Measurements from ENCODE around the gene COL9A1.

COL9A1 gene

DNA sequence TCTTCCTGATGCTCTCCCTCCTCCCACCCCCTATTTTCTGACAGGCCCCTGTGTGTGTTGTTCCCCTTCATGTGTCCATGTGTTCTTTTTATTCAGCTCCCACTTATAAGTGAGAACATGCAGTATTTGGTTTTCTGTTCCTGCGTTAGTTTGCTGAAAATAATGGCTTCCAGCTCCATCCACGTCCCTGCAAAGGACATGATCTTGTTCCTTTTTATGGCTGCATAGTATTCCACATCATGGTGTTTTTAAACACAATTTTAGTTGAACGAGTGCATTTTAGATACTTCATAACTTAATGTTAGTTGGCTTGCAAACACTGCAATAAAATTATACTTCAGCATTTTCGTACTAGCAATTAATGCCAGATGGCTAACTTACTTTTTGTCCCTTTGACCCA lies 28.5 kb downstream of the COL9A1 start:
- Histone ChIP-seq H3K9me2 (replicated peaks; ENCODE audit: control insufficient read depth, low read length) (no peaks in the 10 kb centered on the region), H3K4me2 (ENCODE audit: low read length) (no peak overlapping the region), H3K27ac (ENCODE audit: low read depth, low read length) (no peak overlapping the region), H3K36me3 (ENCODE audit: control insufficient read depth, low read length) (no peaks in the 10 kb centered on the region), H3K27me3 (ENCODE audit: control insufficient read depth, low read length) (peaks cover 6% of the 10 kb centered on the region; the same call in 1 of the 2 replicates), H4K20me1 (ENCODE audit: control insufficient read depth, insufficient read depth, low read depth, low read length) (no peaks in the 10 kb centered on the region), H3K79me2 (ENCODE audit: control insufficient read depth, low read length) (no peaks in the 10 kb centered on the region), H3K9me3 (ENCODE audit: control insufficient read depth, insufficient read depth, low read length) (no peaks in the 10 kb centered on the region), H3F3A (ENCODE audit: control insufficient read depth, insufficient read depth) (no peaks in the 10 kb centered on the region), H3K4me1 (ENCODE audit: control insufficient read depth, low read length) (no peaks in the 10 kb centered on the region), H3K4me3 (ENCODE audit: low read length) (no peak overlapping the region)
- TF ChIP-seq EZH2phosphoT487 (IDR thresholded peaks at IDR 0.05; ENCODE audit: borderline replicate concordance, low read length) = no peak
- TF ChIP-seq, protein P1, sequence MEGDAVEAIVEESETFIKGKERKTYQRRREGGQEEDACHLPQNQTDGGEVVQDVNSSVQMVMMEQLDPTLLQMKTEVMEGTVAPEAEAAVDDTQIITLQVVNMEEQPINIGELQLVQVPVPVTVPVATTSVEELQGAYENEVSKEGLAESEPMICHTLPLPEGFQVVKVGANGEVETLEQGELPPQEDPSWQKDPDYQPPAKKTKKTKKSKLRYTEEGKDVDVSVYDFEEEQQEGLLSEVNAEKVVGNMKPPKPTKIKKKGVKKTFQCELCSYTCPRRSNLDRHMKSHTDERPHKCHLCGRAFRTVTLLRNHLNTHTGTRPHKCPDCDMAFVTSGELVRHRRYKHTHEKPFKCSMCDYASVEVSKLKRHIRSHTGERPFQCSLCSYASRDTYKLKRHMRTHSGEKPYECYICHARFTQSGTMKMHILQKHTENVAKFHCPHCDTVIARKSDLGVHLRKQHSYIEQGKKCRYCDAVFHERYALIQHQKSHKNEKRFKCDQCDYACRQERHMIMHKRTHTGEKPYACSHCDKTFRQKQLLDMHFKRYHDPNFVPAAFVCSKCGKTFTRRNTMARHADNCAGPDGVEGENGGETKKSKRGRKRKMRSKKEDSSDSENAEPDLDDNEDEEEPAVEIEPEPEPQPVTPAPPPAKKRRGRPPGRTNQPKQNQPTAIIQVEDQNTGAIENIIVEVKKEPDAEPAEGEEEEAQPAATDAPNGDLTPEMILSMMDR (IDR thresholded peaks at IDR 0.05; ENCODE audit: low read depth, low read length, poor library complexity, severe bottlenecking) = no peak

DNA sequence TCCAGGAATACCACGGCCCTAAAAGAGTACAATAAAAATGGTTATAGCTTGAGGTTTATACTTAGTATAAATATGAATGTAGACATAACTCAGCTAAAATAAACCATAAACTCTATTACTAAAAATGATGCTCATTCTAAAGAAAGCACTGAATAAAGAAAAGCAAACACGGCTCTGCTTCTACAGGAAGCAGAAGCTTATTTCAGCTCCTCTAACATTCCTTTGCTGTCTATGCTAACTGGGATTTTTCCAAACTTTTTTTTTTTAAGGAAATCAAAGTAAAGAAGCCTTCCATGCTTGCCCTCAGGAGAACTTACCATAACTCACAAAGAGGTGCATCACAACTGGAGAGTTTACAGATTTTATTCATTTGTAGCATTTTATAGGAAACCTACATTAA lies 30.8 kb downstream of the COL9A1 start:
- H3K4me2 ChIP-seq (ENCODE audit: low read length) = no peak overlapping the region
- H3K4me3 ChIP-seq (ENCODE audit: low read length) = no peak overlapping the region
- H4K20me1 ChIP-seq (ENCODE audit: control insufficient read depth, insufficient read depth, low read depth, low read length) = no peaks in the 10 kb centered on the region
- no peaks in the 10 kb centered on the region for H3F3A ChIP-seq (ENCODE audit: control insufficient read depth, insufficient read depth)
- no peaks in the 10 kb centered on the region for H3K79me2 ChIP-seq (ENCODE audit: control insufficient read depth, low read length)
- H3K27me3 ChIP-seq (ENCODE audit: control insufficient read depth, low read length) = peaks cover 6% of the 10 kb centered on the region; the same call in 1 of the 2 replicates
- H3K36me3 ChIP-seq (ENCODE audit: control insufficient read depth, low read length) = no peaks in the 10 kb centered on the region
- no peak overlapping the region for H3K27ac ChIP-seq (ENCODE audit: low read depth, low read length)
- no peaks in the 10 kb centered on the region for H3K9me3 ChIP-seq (ENCODE audit: control insufficient read depth, insufficient read depth, low read length)
- TF ChIP-seq, protein P1 (IDR thresholded peaks at IDR 0.05; ENCODE audit: low read depth, low read length, poor library complexity, severe bottlenecking) = no peak
- TF ChIP-seq EZH2phosphoT487 (IDR thresholded peaks at IDR 0.05; ENCODE audit: borderline replicate concordance, low read length) = no peak
- no peaks in the 10 kb centered on the region for H3K9me2 ChIP-seq (replicated peaks; ENCODE audit: control insufficient read depth, low read length)
- H3K4me1 ChIP-seq (ENCODE audit: control insufficient read depth, low read length) = no peaks in the 10 kb centered on the region

DNA sequence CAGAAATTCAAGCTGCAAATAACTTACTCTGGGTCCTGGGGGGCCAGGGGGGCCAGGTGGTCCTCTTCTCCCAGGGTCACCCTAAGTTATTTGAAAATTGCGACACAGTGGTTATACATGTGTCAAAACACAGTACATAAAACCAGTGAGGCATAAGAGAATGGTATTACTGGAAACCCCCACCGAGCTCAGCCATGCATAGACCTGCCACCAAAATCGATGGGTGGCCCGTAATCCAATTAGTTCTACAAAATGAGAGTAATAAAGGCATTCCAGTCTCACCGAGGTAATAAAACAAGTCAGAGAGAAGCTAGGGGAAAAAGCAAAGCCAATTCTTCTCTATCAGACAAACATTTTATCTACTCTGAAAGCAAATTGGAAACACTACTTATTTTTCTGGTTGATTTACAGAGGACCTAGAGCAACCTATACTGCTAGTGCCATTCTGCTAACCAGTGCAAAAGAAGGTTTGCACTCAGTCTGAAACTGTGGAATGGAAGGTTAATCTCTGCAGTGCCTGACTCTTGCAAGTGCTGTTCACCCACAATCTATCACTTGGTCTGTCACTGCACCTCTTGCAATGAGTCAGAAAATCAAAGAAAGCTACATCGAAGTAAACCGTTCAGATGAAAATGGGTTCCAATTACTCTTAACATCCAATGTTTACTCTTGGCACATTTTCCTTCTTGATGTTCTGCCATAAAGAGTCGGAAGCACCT lies 32.4 kb downstream of the COL9A1 start:
- Histone ChIP-seq H3K27me3 (ENCODE audit: control insufficient read depth, low read length) (peaks cover 6% of the 10 kb centered on the region; the same call in 1 of the 2 replicates), H3K27ac (ENCODE audit: low read depth, low read length) (no peak overlapping the region), H3K36me3 (ENCODE audit: control insufficient read depth, low read length) (no peaks in the 10 kb centered on the region), H3K4me1 (ENCODE audit: control insufficient read depth, low read length) (no peaks in the 10 kb centered on the region), H3K4me3 (ENCODE audit: low read length) (no peak overlapping the region), H3K79me2 (ENCODE audit: control insufficient read depth, low read length) (no peaks in the 10 kb centered on the region), H3K9me3 (ENCODE audit: control insufficient read depth, insufficient read depth, low read length) (no peaks in the 10 kb centered on the region), H3F3A (ENCODE audit: control insufficient read depth, insufficient read depth) (no peaks in the 10 kb centered on the region), H3K4me2 (ENCODE audit: low read length) (no peak overlapping the region), H3K9me2 (replicated peaks; ENCODE audit: control insufficient read depth, low read length) (no peaks in the 10 kb centered on the region), H4K20me1 (ENCODE audit: control insufficient read depth, insufficient read depth, low read depth, low read length) (no peaks in the 10 kb centered on the region)
- TF ChIP-seq, protein P1 (IDR thresholded peaks at IDR 0.05; ENCODE audit: low read depth, low read length, poor library complexity, severe bottlenecking) = no peak
- no peak for TF ChIP-seq EZH2phosphoT487 (IDR thresholded peaks at IDR 0.05; ENCODE audit: borderline replicate concordance, low read length)
